ENCODE data around the gene PWP2.
"Not testable (repeated sequence)": the region's sequence is repeated elsewhere in the genome, so short reads cannot be mapped to it uniquely, and the experiment has no call there.

PWP2 gene

GRCh38 chr21:44157439-44158081 is 50.4 kb downstream of the PWP2 start:
- not testable (repeated sequence) for H3K36me3 ChIP-seq (ENCODE audit: control insufficient read depth, low read depth, low read length); H3K27ac ChIP-seq (ENCODE audit: low read length); H3K27me3 ChIP-seq (ENCODE audit: control insufficient read depth, insufficient read depth, low read length); H3K4me3 ChIP-seq (ENCODE audit: low read length); H3K9ac ChIP-seq (ENCODE audit: low read length); H3K4me1 ChIP-seq (ENCODE audit: control insufficient read depth, low read depth, low read length); H3K9me3 ChIP-seq (ENCODE audit: control insufficient read depth, low read depth, low read length)

DNA sequence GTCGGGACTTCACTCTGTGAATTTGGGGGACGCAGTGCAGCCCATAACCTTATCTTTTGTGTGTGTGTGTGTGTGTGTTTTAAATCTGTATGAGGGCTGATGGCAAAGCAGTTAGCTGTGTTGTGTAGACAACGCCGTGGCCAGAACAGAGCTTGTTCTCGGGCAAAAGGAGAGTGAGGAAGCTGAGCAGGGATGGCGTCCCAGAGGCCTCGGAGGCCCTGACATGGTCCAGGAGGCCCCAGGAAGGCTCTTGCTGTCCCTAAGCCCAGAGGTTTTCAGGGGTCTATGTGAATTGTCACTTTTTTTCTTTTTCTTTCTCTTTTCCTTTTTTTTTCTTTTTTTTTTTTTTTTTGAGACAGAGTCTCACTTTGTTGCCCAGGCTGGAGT is 50.9 kb downstream of the PWP2 start:
- H3K4me1 ChIP-seq (ENCODE audit: control insufficient read depth, low read depth, low read length); H3K9ac ChIP-seq (ENCODE audit: low read length); H3K36me3 ChIP-seq (ENCODE audit: control insufficient read depth, low read depth, low read length); H3K27ac ChIP-seq (ENCODE audit: low read length); H3K27me3 ChIP-seq (ENCODE audit: control insufficient read depth, insufficient read depth, low read length); H3K4me3 ChIP-seq (ENCODE audit: low read length); H3K9me3 ChIP-seq (ENCODE audit: control insufficient read depth, low read depth, low read length): not testable (repeated sequence)

- H3K9me3 ChIP-seq (ENCODE audit: control insufficient read depth, low read depth, low read length); H3K36me3 ChIP-seq (ENCODE audit: control insufficient read depth, low read depth, low read length); H3K27me3 ChIP-seq (ENCODE audit: control insufficient read depth, insufficient read depth, low read length); H3K9ac ChIP-seq (ENCODE audit: low read length); H3K4me1 ChIP-seq (ENCODE audit: control insufficient read depth, low read depth, low read length); H3K27ac ChIP-seq (ENCODE audit: low read length); H3K4me3 ChIP-seq (ENCODE audit: low read length): not testable (repeated sequence)
Observed at GRCh38 chr21:44159349-44160297, 52.4 kb downstream of the PWP2 start.

GRCh38 chr21:44160298-44160672 is 53.1 kb downstream of the PWP2 start:
- not testable (repeated sequence) for H3K4me1 ChIP-seq (ENCODE audit: control insufficient read depth, low read depth, low read length); H3K9ac ChIP-seq (ENCODE audit: low read length); H3K36me3 ChIP-seq (ENCODE audit: control insufficient read depth, low read depth, low read length); H3K9me3 ChIP-seq (ENCODE audit: control insufficient read depth, low read depth, low read length); H3K4me3 ChIP-seq (ENCODE audit: low read length); H3K27me3 ChIP-seq (ENCODE audit: control insufficient read depth, insufficient read depth, low read length); H3K27ac ChIP-seq (ENCODE audit: low read length)

GRCh38 chr21:44160821-44161220 is 53.6 kb downstream of the PWP2 start:
- not testable (repeated sequence) for H3K9me3 ChIP-seq (ENCODE audit: control insufficient read depth, low read depth, low read length); H3K36me3 ChIP-seq (ENCODE audit: control insufficient read depth, low read depth, low read length); H3K27me3 ChIP-seq (ENCODE audit: control insufficient read depth, insufficient read depth, low read length); H3K9ac ChIP-seq (ENCODE audit: low read length); H3K27ac ChIP-seq (ENCODE audit: low read length); H3K4me3 ChIP-seq (ENCODE audit: low read length); H3K4me1 ChIP-seq (ENCODE audit: control insufficient read depth, low read depth, low read length)

GRCh38 chr21:44163167-44163653 is 56.0 kb downstream of the PWP2 start:
- H3K27ac ChIP-seq (ENCODE audit: low read length); H3K4me1 ChIP-seq (ENCODE audit: control insufficient read depth, low read depth, low read length); H3K36me3 ChIP-seq (ENCODE audit: control insufficient read depth, low read depth, low read length): not testable (repeated sequence)

GRCh38 chr21:44165933-44166332 is 58.7 kb downstream of the PWP2 start:
- H3K4me3 ChIP-seq (ENCODE audit: low read length); H3K27ac ChIP-seq (ENCODE audit: low read length); H3K36me3 ChIP-seq (ENCODE audit: control insufficient read depth, low read depth, low read length); H3K9me3 ChIP-seq (ENCODE audit: control insufficient read depth, low read depth, low read length); H3K9ac ChIP-seq (ENCODE audit: low read length); H3K4me1 ChIP-seq (ENCODE audit: control insufficient read depth, low read depth, low read length); H3K27me3 ChIP-seq (ENCODE audit: control insufficient read depth, insufficient read depth, low read length): not testable (repeated sequence)

More at GRCh38 chr21:44163167-44163653, 56.0 kb downstream of the PWP2 start:
- H3K4me3 ChIP-seq (ENCODE audit: low read length); H3K9ac ChIP-seq (ENCODE audit: low read length); H3K9me3 ChIP-seq (ENCODE audit: control insufficient read depth, low read depth, low read length); H3K27me3 ChIP-seq (ENCODE audit: control insufficient read depth, insufficient read depth, low read length): not testable (repeated sequence)

DNA sequence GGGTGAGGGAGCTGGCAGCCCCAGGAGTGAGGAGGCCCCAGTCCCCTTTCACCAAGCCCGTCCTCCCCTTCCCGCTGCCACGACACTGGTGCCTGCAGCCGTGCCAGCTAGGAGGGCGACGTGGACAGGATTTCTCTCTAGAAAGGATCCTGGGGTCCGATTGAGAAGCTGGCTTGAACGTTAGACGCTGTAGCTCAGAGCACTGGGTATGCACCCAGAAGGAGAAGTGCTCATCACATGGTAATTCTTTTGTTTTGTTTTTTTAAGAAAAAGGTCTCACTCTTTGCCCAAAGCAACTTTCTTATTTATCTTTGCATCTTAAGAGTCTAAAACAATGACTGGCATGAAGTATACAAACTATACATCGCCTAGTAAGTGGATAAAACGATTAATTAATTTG is 60.3 kb downstream of the PWP2 start:
- H3K9ac ChIP-seq (ENCODE audit: low read length); H3K4me3 ChIP-seq (ENCODE audit: low read length); H3K27me3 ChIP-seq (ENCODE audit: control insufficient read depth, insufficient read depth, low read length); H3K36me3 ChIP-seq (ENCODE audit: control insufficient read depth, low read depth, low read length); H3K9me3 ChIP-seq (ENCODE audit: control insufficient read depth, low read depth, low read length); H3K4me1 ChIP-seq (ENCODE audit: control insufficient read depth, low read depth, low read length); H3K27ac ChIP-seq (ENCODE audit: low read length): not testable (repeated sequence)

DNA sequence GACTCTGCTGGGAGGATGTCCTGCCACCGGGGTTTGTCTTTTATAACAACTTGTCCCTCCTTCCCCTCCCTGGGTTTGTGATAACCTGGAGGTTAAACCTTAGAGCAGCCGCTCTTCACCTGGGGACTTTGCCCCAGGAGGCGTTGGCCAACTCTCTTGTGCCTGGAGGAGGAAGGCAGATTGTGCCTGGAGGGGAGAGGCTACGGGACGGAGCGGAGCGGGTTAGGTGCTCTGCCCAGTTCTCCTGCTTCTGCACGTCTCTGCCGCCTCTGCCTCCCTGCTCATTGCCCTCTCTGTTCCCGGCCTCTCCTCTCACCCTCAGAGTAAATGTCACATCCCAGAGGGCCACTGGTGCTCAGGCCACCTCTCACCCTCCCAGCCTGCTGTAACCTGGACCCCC is 63.1 kb downstream of the PWP2 start:
- not testable (repeated sequence) for H3K27me3 ChIP-seq (ENCODE audit: control insufficient read depth, insufficient read depth, low read length); H3K27ac ChIP-seq (ENCODE audit: low read length); H3K9me3 ChIP-seq (ENCODE audit: control insufficient read depth, low read depth, low read length); H3K4me1 ChIP-seq (ENCODE audit: control insufficient read depth, low read depth, low read length); H3K9ac ChIP-seq (ENCODE audit: low read length); H3K36me3 ChIP-seq (ENCODE audit: control insufficient read depth, low read depth, low read length); H3K4me3 ChIP-seq (ENCODE audit: low read length)

- not testable (repeated sequence) for H3K36me3 ChIP-seq (ENCODE audit: control insufficient read depth, low read depth, low read length); H3K27me3 ChIP-seq (ENCODE audit: control insufficient read depth, insufficient read depth, low read length); H3K9ac ChIP-seq (ENCODE audit: low read length); H3K4me1 ChIP-seq (ENCODE audit: control insufficient read depth, low read depth, low read length); H3K27ac ChIP-seq (ENCODE audit: low read length); H3K9me3 ChIP-seq (ENCODE audit: control insufficient read depth, low read depth, low read length); H3K4me3 ChIP-seq (ENCODE audit: low read length)
Observed at GRCh38 chr21:44170863-44171262, 63.7 kb downstream of the PWP2 start.

- not testable (repeated sequence) for H3K36me3 ChIP-seq (ENCODE audit: control insufficient read depth, low read depth, low read length); H3K4me3 ChIP-seq (ENCODE audit: low read length); H3K4me1 ChIP-seq (ENCODE audit: control insufficient read depth, low read depth, low read length); H3K9me3 ChIP-seq (ENCODE audit: control insufficient read depth, low read depth, low read length); H3K9ac ChIP-seq (ENCODE audit: low read length); H3K27me3 ChIP-seq (ENCODE audit: control insufficient read depth, insufficient read depth, low read length); H3K27ac ChIP-seq (ENCODE audit: low read length)
Observed at GRCh38 chr21:44171962-44172572, 64.9 kb downstream of the PWP2 start.

DNA sequence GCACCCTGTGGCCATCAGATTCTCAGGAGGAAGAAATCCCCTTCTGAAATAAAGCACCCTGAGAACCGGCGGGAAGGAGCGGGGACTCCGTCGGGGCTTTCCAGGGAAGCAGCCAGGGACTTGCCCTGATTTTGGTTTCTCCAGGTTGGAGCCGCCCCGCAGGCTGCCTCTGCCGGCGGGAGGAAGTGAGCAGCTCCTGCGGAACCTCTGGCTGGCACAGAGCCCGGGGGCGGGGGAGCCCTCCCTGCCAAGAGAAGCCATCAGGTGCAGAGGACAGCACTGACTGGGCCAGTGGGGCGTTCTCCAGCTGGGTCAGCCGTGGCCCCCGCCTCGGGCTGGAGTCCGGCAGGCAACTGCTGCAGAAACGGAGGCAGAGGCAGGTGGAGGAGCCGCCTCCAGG is 65.5 kb downstream of the PWP2 start:
- H3K27ac ChIP-seq (ENCODE audit: low read length); H3K36me3 ChIP-seq (ENCODE audit: control insufficient read depth, low read depth, low read length); H3K9me3 ChIP-seq (ENCODE audit: control insufficient read depth, low read depth, low read length); H3K27me3 ChIP-seq (ENCODE audit: control insufficient read depth, insufficient read depth, low read length); H3K4me1 ChIP-seq (ENCODE audit: control insufficient read depth, low read depth, low read length); H3K4me3 ChIP-seq (ENCODE audit: low read length); H3K9ac ChIP-seq (ENCODE audit: low read length): not testable (repeated sequence)
